NCI-H69 (cell line): ENCODE results near the gene WDR49.

Source experiments
- DNase-seq: peaks from one replicate; lab custom pipeline; 2025; lab: John Stamatoyannopoulos, UW

The WDR49 gene

DNA sequence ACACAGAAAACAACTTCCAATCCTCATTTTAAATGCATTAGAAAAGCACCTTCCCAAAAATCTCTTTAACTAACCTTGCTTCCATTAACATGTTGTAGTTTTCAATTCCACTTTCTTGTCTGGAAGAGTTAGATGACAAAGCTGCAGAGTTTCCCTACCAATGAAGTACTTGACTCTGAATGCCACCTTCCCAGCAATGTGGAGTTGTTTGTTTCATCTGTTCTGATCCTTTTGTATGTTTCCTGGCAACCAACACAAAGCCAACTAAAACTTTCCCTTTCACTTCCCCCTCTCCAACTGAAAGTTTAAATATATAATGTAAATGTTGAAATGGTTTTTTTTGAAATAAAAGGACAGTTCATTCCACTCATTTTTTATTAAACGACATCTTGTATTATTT lies at the start of gene WDR49:
TSS of gene WDR49 (minus strand) at position 183 of the 400 bp plus-strand sequence. CDS start 517 bp downstream, outside the sequence.
- DNase-seq: peak; percentile 10

DNA sequence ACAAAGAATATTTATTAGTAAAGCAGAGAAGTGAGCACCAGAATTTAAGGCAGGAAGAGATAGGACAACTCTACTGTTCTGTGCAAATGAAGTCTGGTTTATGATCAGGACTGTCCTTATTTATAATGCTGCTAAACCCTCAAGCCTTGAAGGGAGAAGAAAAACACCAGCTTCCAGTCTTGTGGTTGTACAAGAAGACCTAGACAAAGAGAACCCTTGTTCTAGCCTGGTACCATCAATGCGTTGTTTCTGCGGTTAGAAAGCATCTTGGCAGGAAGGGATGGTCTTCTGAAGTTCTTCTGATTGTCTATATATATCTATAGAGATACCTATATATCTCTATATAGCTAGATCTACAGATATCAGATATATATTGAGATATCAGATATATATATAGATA lies 47.2 kb upstream of the WDR49 start:
- DNase-seq: no peak

- DNase-seq: no peak
Observed at GRCh38 chr3:167700046-167700445, 46.3 kb upstream of the WDR49 start.

DNA sequence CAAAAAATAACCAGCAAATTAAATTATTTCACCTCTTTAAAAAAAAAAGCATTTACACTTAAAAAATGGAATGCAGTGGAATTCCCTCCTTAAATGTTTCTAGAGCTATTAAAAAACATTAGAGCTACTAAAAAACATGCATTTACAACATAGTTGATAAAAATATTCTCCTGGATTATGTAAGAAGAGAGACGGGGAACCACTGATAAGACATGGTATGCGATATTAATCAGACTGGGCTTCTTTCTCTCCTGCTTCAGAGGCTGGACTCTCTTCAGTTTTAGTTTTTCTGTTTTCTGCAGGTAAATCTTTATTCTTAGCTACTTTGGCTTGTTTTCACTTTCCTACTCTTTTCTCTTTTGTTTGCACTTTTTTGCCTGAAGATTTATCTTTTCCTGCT lies 40.4 kb upstream of the WDR49 start:
- no peak for DNase-seq

DNA sequence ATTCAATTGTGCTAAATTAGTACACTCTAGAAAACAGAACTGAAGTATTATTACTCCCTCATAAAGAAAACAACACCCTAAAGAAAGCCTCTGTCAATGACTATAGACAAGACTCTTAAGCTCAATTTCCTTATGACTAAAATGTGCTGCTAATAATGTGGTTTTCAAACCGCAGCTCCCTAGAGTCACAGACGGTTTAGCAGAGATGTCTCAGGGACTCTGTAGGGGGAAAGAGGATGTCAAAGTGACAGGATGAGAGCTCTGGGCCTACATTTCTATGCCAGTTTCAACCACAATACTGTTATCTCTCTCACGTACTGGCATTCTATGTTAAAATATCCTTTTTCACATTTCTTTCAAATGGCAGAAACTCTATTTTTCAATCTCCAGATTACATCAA lies 37.6 kb upstream of the WDR49 start:
- DNase-seq: no peak

GRCh38 chr3:167684388-167684993 lies 30.7 kb upstream of the WDR49 start:
- DNase-seq: peak; percentile 78

- no peak for DNase-seq
Observed at GRCh38 chr3:167679526-167679925, 25.8 kb upstream of the WDR49 start.

DNA sequence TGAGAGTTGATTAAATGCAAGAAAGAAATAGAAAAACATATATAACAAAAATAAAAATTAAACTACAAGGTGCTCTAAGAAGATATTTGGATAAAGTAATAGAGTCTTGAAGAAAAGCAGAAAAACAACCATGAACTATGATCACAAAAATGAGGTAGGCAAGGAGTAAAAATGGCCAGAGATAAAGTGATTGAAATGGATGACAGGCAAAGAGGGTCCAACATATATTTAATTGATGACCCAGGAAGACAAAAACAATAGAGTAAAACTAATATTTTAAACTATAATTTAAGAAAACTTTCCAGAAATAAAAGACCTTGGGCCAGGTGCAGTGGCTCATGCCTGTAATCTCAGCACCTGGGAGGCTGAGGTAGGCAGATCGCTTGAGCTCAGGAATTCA lies 22.1 kb upstream of the WDR49 start:
- DNase-seq: no peak

DNA sequence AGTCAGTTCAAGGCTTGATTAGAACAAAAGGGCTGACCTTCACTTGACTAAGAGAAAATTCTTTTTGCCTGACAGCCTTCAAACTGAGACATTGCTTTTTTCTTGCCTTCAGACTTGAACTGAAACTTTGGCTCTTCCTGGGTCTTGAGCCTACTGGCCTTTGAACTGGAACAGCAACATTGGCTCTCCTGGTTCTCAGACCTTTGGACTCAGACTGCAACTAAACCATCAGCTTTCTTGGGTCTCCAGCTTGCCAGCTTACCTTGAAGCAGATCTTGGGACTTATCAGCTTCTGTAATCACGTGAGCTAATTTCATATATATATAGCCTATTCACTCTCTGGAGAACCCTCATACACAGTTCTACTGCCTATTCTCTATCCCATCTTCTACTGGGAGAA lies 19.5 kb upstream of the WDR49 start:
- no peak for DNase-seq

DNA sequence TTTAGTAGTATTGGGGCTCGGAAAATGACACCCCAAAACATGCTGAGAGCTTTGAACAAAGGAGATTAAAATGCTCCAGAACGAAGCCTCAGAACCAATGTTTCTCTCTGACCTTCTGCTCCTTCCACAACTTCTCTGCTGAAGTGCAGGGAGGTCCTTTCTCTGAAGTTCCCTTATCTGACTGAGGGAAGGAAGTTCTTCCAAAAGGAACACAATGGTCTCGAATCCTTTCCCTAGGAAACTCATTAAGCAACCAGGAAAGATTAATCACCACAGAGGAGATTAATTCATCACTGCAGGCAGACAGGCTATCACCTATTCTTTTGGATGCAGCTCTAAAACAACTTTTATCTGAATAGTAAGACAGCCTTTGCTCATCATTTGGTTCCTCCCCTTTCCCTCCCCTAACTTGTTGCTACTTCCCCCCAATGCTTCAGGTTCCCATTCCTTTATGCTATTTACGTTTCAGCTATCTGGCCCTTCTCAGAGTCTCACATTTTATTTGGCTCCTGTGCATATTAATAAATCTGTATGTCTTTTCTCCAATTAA lies 18.2 kb upstream of the WDR49 start:
- DNase-seq: no peak

DNA sequence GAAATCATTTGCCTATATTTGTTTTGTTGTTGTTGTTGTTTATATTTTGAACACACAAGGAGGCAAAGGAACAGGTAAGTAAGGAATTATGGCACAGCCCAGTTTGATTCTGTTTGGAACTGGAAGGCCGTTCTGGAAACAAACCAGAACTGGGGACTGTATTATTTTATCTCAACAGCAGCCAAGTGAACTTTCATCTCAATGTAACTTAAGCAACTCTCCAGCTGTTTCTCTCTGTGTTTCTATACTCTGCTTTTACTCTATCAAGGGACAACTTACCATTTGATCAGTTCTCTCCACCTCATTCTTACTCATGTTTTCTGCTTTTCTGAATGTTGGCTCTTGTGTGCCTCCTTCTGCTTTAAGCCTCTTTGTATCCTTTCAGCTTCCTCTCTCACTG lies 16.0 kb upstream of the WDR49 start:
- DNase-seq: no peak

- no peak for DNase-seq
Observed at GRCh38 chr3:167668651-167669050, 14.9 kb upstream of the WDR49 start.

DNA sequence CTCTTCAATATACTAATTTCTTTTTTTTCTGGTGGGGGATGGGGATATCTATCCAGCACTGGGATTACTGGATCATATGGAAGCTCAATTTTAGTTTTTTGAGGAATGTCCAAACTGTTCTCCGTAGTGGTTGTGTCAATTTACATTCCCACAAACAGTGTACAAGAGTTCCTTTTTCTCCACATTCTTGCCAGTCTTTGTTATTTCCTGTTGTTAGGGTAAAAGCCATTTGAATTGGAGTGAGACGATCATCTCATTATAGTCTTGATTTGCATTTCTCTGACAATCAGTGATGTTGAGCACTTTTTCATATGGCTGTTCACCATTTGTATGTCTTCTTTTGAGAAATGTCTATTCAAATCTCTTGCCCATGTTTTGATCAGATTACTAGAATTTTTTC lies 12.8 kb upstream of the WDR49 start:
- no peak for DNase-seq

- DNase-seq: no peak
Observed at GRCh38 chr3:167662919-167663400, 9.2 kb upstream of the WDR49 start.

DNA sequence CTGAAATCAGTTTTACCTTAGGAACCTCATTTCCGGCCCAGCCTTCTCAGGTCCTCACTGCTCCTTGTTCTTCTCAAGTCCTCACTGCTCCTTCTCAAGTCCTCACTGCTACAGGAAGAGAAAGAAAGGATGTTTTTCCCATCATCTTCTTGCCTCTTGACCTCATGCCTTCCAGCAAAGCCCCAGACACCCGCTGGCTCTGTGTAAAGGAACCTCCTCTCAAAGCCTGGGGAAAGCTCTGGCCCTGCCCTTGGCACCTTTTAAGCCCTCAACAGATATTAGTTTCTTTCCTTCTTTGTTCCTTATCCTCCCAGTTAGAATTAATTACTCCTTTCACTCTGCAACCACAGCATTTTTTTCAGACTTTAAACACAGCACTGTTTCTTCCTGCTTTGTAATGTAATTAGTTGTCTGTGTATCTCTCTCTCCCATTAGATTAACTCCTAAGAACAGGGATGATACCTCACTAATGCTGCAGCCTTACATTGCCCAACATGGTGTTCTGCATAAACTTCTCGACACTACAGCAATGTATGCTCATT lies 4.0 kb upstream of the WDR49 start:
- no peak for DNase-seq

GRCh38 chr3:167656821-167657220 lies 3.1 kb upstream of the WDR49 start:
- DNase-seq: no peak

DNA sequence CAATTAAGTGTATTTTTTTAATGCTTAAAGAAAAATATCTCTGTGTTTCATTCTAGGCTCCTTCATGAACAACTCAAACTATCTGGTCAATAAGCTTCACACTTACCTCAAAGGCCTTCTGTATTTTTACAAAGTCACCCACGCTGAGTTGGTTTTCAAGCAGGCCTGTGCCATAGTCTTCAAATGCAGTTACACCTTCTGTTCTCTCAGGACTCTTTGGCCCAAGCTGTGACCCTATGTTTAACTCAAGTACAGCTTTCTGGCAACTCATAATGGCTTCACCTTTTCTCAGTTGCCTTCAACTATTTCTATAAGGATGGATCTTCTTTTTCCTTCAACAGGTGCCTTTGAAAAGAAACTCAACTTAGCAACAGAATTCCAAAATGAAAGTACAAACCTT lies 587 bp downstream of the WDR49 start:
- no peak for DNase-seq

DNA sequence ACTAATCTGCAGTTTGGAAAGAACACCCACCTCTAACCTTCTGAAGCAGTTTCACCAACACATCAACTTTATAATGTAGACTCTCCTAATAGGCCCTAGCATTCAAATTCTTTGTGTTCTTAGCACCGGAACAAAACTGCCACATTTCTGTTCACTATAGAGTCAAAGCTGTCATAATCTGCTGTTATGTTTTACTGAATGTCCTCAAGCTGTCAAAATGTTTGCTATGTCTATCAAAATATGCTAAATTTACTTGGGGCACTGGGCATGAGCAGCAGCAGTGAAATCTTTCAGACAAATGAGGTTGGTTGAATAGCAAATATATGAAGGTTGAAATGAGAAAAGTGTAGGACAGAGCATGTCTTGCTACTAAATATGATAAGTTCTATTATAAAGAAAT lies 1.9 kb downstream of the WDR49 start:
- DNase-seq: no peak

- DNase-seq: no peak
Observed at GRCh38 chr3:167650459-167650858, 3.3 kb downstream of the WDR49 start.

DNA sequence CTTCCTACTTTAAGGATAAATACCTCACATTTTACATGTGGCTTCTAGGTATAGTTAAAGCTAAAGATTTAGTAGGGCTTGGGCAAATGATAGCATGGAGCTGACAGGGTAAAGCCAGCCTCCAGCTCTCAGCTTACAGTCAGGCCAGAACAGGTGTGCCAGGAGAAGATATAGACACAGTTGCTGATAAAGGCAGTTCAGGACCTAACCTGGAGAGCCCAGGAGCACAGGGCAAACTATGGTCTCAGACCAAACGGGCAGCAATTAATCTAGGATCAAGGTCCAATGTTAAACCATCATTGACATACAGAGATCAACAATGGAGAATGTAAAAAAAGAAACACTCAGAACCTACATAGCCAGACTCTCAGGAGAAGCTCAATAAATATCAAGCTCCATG lies 4.0 kb downstream of the WDR49 start:
- no peak for DNase-seq

DNA sequence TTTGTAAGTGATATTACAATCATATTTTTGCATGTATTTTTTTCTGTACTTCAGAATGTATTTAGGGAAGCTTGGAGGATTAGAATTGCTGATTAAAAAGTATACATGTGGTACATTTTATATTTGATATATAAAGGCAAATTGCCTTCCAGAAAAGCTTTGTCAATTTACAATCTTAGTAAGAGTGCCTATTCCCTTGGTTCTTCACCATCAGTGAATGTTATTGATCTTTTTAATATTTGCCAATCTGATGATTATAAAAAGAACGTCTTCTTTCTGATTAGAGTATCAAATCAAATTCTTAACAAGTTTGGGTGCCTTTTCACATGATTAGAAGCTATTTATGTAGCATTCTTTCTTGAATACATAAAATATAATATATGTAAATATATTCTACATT lies 9.1 kb downstream of the WDR49 start:
- no peak for DNase-seq

DNA sequence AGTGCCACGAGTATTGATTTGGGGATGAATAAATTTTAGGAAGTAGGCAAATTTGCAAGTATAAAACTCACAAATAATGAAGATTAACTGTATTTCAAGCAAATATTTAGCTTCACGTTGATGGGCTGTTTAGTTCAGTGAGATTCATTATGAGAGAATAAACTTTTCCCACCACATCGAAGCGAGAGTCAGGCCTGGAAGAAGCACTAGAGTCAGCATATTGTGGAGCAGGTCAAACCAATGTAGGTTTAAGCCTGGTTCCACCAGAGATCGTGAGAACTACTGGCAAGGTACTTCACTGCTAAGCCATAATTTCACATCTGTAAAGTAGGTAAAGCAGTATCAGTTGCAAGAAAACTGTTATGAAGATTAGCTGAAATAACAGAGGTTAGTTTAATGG lies 22.3 kb downstream of the WDR49 start:
- DNase-seq: no peak

DNA sequence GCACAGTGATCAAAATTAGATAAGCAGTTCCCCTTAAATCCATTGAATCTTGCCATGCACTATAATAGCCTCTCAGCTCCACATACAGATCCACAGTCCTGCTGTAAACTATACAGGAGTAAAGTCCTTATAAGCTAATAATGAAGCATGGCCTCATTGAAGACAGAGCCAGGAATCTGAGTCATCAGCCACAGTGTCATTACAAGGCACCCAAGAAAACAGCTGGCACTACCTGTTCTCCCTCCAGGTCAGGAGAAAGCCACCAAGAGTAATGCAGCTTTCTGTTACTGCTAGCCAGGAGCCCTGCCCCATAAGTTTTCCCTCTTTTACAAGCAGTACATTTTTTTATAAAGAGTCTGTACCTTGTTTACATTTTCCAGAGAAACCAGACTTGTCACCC lies 27.3 kb downstream of the WDR49 start:
- DNase-seq: no peak

- no peak for DNase-seq
Observed at GRCh38 chr3:167615030-167615429, 38.7 kb downstream of the WDR49 start.
